Transverse colon (tissue), 3 donors: ENCODE data around the gene OR10H5.
A peak's percentile ranks its signal among the peaks of the same experiment; 100 is the strongest.

Experiments
- CTCF ChIP-seq, 5 experiments: fragments of 200-600 bp in 3 of 5; fragments of 450-650 bp in 2 of 5; sonication (generic) in 3 of 5; IDR thresholded peaks; 1 replicate in 2 of 5; 2 replicates in 3 of 5; pipeline ENCODE4 v1.5.1; 2016 to 2017; ENCODE audit warnings: antibody characterized with exemption in 5 of 5, inconsistent platforms in 3 of 5, mild to moderate bottlenecking in 2 of 5, moderate library complexity in 1 of 5
- EP300 ChIP-seq: sonication (generic); formaldehyde crosslinking; IDR thresholded peaks from one replicate; pipeline ENCODE4 v1.6.1; 2017; ENCODE audit warnings: antibody characterized with exemption, low read depth
- POLR2A ChIP-seq: fragments of 450-650 bp; IDR thresholded peaks from one replicate; pipeline ENCODE4 v1.6.1; 2016; ENCODE audit warnings: antibody characterized with exemption, mild to moderate bottlenecking, moderate library complexity

- TF ChIP-seq CTCF (IDR thresholded peaks at IDR 0.05), result peak in 4 of 5 experiments; percentile 25 to 53 (median 36)
- no peak for TF ChIP-seq POLR2A
- TF ChIP-seq EP300, result no peak
Observed at GRCh38 chr19:15812060-15812722, 24.7 kb downstream of the OR10H5 start.
